Bronchial epithelial cell (primary cell): ENCODE measurements around the gene TEX9. TPM values are rescaled to one million over a fixed set of nuclear protein-coding genes. Genes with fewer than 3 reads are reported as not detected.
"Not testable (repeated sequence)": the region's sequence is repeated elsewhere in the genome, so short reads cannot be mapped to it uniquely, and the experiment has no call there.

Experiments used
- DNase-seq: peaks from one replicate; pipeline ENCODE4 v3.0.0-alpha.2; 2010; ENCODE audit warnings: low read depth
- FAIRE-seq: peaks from 2 replicates; lab custom pipeline; 2011; peaks lifted over from hg19 to GRCh38; lab: Jason Lieb, UNC
- H3K27me3 ChIP-seq: 2 replicates; pipeline ENCODE4 v1.5.1; 2011; ENCODE audit warnings: low read length; ENCODE audit not compliant: control insufficient read depth, insufficient read depth
- H3K36me3 ChIP-seq: 2 replicates; pipeline ENCODE4 v1.5.1; 2011; ENCODE audit warnings: low read length; ENCODE audit not compliant: control insufficient read depth, insufficient read depth
- H3K4me3 ChIP-seq: 2 replicates; pipeline ENCODE4 v1.5.1; 2011; ENCODE audit warnings: mild to moderate bottlenecking, low read depth, low read length, control low read depth
- total RNA-seq: library from RNA; depleted of rRNA; stranded (reverse); fragments of >200 nt; gene quantifications from 2 replicates; pipeline ENCODE4 v1.2.1, GENCODE V29; 2014
- TF ChIP-seq, protein P1 (sequence below): IDR thresholded peaks from 2 replicates; pipeline ENCODE4 v1.5.1; 2011; ENCODE audit warnings: mild to moderate bottlenecking, moderate library complexity, low read length, control low read depth, inconsistent platforms; ENCODE audit not compliant: insufficient read depth, severe bottlenecking

TEX9 gene
- total RNA-seq, 1 donor from 2014 or later = 2.6 TPM

DNA sequence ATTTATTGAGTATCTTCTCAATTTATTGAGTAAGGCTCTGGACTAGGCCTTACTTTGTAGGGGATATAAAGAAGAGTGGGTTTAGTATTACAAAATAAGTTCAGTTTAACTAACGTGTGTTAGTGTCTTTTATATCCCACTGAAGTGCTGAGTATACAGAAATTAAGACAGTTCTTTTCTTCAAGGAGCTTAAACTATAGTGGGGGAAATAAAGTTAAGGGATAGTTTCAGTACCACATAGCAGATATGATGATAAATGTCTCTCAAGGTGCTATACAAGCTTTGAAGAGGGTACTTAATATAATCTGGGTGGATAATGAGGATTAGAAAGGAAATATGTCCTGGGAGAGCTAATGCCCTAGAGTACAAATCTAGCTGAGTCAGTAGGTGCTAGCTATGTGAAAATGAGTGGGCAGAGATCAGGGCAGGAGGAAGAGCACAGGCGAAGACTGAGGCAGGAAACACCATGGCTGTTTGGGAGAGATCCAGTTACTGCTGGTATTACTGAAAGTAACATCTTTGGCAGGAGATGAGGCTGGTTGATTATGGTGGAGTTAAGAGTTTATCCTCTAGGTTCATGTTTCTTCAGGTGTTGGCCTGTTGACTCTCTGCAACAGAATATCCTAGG lies 46.0 kb downstream of the TEX9 start:
- H3K4me3 ChIP-seq = no peak overlapping the region
- DNase-seq (peak; percentile 17), FAIRE-seq (no peak)
- TF ChIP-seq, protein P1, sequence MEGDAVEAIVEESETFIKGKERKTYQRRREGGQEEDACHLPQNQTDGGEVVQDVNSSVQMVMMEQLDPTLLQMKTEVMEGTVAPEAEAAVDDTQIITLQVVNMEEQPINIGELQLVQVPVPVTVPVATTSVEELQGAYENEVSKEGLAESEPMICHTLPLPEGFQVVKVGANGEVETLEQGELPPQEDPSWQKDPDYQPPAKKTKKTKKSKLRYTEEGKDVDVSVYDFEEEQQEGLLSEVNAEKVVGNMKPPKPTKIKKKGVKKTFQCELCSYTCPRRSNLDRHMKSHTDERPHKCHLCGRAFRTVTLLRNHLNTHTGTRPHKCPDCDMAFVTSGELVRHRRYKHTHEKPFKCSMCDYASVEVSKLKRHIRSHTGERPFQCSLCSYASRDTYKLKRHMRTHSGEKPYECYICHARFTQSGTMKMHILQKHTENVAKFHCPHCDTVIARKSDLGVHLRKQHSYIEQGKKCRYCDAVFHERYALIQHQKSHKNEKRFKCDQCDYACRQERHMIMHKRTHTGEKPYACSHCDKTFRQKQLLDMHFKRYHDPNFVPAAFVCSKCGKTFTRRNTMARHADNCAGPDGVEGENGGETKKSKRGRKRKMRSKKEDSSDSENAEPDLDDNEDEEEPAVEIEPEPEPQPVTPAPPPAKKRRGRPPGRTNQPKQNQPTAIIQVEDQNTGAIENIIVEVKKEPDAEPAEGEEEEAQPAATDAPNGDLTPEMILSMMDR = no peak
- H3K36me3 ChIP-seq = no peaks in the 10 kb centered on the region
- no peaks in the 10 kb centered on the region for H3K27me3 ChIP-seq

DNA sequence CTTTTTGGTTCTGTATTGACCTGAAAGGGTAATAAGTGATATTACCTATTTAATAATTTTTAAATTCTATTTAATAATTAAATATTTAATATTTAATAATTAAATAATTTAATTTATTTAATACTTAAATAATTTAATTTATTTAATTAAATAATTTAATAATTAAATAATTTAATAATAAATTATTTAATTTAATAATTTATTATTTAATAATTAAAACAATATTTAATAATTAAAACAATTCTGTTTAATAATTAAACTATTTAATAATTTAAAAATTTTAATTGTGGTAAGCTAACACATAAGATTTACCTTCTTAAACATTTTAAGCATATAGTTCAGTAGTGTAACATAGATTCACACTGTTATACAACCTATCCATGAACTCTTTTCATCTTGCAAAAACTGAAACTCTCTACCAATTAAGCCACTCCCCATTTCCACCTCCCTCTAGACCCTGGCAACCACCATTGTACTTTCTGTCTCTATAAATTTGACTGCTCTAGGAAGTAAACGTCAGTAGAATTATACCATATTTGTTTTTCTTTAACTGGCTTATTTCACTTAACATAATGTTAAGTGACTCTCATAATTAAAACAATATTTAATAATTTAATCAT lies 48.0 kb downstream of the TEX9 start:
- H3K36me3 ChIP-seq, H3K4me3 ChIP-seq, DNase-seq, FAIRE-seq, H3K27me3 ChIP-seq: not testable (repeated sequence)

GRCh38 chr15:56425276-56425675 lies 60.0 kb downstream of the TEX9 start:
- TF ChIP-seq, protein P1 = no peak
- H3K4me3 ChIP-seq = no peak overlapping the region
- no peaks in the 10 kb centered on the region for H3K27me3 ChIP-seq
- DNase-seq (no peak), FAIRE-seq (no peak)
- no peaks in the 10 kb centered on the region for H3K36me3 ChIP-seq

DNA sequence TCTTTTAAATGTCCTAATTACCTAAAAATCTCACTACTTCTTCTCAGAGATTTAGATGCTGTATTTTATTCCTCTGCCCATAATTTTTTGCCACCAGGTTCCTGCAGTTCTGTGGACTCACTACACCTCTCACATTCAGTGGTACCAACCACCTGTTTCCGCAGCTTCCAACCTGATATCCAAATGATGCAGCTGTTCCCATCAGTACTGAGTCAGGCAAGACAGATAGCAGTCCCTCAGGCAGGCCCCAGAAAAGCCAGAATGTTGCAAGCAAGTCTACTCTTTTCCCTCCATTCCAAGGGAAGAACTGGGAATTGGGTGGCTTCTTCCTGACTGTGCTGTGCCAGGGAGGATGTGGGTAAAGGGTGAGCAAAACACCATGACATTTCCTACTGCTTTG lies 60.8 kb downstream of the TEX9 start:
- DNase-seq (no peak), FAIRE-seq (peak; percentile 88)
- Histone ChIP-seq H3K36me3 (no peaks in the 10 kb centered on the region), H3K27me3 (no peaks in the 10 kb centered on the region), H3K4me3 (no peak overlapping the region)
- TF ChIP-seq, protein P1 = no peak

- H3K27me3 ChIP-seq = no peaks in the 10 kb centered on the region
- no peaks in the 10 kb centered on the region for H3K36me3 ChIP-seq
- TF ChIP-seq, protein P1 = peak; percentile 29
- DNase-seq (peak; percentile 59), FAIRE-seq (no peak)
- no peak overlapping the region for H3K4me3 ChIP-seq
These were observed 63.7 kb downstream of the TEX9 start for GRCh38 chr15:56428821-56429458.

DNA sequence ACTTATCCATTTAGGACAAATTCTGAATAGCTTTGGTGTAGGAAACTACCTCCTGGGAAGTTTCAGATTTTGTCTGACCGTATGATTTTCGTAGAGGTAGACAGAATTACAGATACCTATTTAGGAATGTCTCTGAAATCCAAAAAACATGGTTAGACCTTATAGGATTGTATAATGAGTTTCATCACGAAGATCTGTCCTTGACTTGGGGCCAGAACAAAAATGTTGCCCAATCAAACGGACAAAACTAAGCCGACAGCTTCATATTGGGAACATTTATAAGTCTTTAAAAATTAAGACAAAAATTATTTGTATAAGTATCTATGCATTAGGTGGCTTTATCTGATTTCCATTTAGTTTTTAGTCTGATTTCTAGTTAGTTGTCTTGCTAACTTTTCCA lies 67.1 kb downstream of the TEX9 start:
- Histone ChIP-seq H3K36me3 (no peaks in the 10 kb centered on the region), H3K4me3 (no peak overlapping the region), H3K27me3 (no peaks in the 10 kb centered on the region)
- DNase-seq (no peak), FAIRE-seq (no peak)
- TF ChIP-seq, protein P1 = no peak
